ENCODE results near the gene DNASE2.

DNASE2 gene

DNA sequence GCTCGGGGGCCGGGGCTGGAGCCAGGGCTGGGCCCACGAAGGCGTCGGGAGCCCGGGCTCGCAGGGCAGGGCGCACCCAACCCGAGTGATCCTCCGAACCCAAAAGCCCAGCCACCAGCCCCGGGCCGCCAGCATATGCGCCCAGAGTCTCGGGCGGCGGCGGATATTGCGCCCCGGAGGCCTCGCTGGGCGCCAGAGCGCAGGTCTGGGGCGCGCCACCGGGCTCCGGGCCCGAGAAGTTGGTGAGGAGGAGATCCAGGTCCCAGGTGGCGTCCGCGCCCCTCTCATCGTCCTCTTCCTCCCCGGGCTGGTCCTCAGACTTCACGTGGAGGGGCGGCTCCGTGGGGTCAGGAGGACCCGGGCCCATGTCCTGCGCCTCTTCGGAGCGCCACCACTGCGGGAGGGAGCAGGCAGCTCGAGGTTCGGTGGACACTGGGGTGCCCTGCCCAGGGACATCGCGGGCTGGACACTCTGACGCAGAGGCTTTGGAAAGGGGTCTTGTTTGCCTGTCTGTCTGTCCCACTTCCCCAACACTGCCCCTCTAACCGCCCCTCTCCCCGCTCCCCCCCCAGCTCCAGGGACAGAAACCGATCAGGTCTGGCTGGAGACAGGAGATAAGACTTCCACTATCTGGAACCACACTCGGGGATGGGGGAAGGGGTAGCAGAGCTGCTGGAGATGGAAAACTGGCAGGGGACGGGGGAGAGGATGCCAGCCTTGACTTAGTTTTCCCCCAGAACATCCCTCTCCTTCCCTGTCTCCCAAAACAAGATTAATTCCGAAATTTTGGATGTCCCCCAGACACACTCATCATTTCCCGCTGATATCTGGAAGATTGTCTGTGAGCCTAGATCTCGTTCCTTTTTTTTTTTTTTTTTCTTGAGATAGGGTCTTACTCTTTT, 4.8 kb upstream of the DNASE2 start:
- no peak for DNase-seq

- peak; percentile 75 to 90 (median 85) for DNase-seq
These were observed 3.9 kb upstream of the DNASE2 start for GRCh38 chr19:12884926-12885748.

GRCh38 chr19:12884627-12884925, 3.3 kb upstream of the DNASE2 start:
- DNase-seq = no peak

GRCh38 chr19:12884202-12884601, 3.0 kb upstream of the DNASE2 start:
- DNase-seq = no peak

GRCh38 chr19:12882589-12882988, 1.3 kb upstream of the DNASE2 start:
- DNase-seq = no peak

DNA sequence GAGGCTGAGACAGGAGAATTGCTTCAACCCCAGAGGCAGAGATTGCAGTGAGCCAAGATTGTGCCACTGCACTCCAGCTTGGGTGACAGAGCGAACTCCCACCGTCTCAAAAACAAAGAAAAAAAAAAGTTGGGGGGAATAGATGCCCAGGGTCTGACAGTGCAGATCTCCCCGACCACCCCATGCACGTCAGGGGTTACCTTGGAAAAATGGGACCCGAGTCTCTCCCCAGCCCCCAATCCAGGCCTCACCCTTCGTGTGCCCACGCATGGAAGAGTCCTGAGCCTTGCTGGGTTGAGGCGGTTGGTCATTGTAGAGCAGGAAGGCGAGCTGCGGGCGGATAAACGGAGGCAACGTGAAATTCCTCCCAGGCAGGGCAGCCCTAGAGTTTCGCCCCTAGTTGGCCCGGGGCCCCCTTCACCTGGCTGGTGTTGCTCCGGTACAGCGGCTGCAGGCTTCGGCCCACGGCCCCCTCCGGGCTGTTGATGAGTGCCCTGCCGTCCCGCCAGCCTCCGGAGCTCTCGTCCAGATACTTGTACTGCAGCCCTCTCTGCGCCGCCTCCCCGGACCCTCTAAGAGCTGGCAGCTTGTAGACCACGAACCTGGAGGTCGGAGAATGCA, 588 bp downstream of the DNASE2 start:
- DNase-seq = no peak

GRCh38 chr19:12875086-12875485, 6.2 kb downstream of the DNASE2 start:
- DNase-seq = no peak

GRCh38 chr19:12873891-12874745, 7.1 kb downstream of the DNASE2 start:
- no peak for DNase-seq

- peak; percentile 31 to 73 (median 54) for DNase-seq
These were observed 8.0 kb downstream of the DNASE2 start for GRCh38 chr19:12872941-12873890.

DNA sequence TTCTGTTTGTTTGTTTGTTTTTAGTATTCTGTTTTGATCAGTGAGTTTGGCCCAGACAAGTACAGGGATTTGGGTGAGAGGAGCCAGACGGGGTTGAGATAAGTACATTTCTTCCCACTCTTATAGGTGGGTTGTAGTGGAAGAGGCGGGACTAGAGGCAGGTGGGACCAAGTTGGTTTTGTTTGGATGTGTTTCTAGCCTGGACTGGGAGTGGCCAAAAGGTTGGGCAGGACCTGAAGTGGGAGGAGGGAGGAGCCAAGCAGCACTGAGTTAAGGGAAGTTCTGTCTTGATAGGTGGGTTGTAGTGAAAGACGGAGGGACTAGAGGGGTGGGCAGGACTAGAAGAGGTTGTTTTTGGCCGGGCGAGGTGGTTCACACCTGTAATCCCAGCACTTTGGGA, 9.0 kb downstream of the DNASE2 start:
- no peak for DNase-seq

- no peak for DNase-seq
These were observed 9.6 kb downstream of the DNASE2 start for GRCh38 chr19:12871681-12872080.

- peak in 1 of 6 experiments; percentile 6 for DNase-seq
These were observed 12.6 kb downstream of the DNASE2 start for GRCh38 chr19:12868540-12869112.

DNA sequence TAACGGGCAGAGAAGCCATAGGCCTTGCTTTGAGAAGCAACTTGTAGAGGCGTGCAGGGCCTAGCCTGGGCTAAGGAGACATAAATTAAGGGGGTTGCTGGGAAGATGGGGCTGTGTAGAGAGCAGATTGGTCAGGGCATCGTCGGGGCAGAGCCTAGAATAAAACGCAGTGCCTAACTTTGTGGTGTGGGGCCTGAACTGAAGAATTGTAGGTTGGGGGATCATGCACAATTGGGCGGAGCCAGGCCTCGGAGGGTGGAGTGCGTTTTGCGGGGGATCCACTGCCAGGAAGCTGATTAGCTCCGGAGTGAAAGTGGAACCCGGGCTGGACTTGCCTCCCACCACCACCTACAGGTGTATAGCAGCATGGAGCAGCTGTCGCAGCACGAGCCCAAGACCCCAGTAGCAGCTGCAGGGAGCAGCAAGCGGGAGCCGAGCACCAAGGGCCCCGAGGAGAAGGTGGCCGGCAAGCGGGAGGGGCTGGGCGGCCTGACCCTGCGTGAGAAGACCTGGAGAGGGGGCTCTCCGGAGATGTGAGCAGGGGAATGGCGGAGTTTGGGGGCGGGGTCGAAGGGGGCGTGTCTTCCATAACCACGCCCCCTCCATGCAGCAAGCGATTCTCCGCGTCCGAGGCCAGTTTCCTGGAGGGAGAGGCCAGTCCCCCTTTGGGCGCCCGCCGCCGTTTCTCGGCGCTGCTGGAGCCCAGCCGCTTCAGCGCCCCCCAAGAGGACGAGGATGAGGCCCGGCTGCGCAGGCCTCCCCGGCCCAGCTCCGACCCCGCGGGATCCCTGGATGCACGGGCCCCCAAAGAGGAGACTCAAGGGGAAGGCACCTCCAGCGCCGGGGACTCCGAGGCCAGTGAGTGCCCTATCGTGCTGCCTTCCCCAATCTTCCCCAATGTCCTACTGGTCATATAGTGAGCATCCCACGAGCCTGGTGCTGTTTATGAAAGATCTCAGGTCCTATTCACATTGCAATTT, 13.8 kb downstream of the DNASE2 start:
- DNase-seq = peak; percentile 33 to 78 (median 66)

GRCh38 chr19:12866416-12867119, 14.7 kb downstream of the DNASE2 start:
- DNase-seq = no peak

DNA sequence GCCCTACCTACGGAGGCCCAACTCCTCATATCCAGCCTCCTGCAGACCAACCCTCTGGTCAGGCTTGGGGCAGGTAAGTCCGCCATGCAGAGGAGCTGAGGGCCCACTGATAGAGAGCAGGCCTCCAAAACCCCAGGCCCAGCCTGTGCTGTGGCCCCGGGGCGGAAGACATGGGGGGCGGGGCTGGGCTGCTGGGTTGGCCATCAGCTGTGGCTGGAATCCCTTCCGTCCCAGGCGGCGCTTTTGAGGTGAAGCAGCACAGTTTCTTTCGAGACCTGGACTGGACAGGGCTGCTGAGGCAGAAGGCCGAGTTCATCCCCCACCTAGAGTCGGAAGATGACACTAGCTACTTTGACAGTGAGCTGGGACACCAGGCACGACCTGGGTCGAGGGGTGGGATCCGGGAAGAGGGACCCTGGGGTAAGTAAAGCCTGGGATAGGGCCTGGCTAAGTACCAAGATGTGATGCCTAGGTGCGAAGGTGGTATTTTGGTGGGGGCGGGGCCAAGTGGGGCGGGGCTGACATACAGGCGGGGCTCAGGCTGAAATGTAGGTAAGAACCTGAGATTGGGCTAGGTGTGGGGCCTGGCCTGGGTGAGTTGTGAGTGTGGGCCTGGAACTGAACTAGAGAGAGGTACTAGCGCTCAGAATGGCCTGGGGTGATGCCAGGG, 15.4 kb downstream of the DNASE2 start:
- no peak for DNase-seq

GRCh38 chr19:12864721-12865715, 16.2 kb downstream of the DNASE2 start:
- DNase-seq = no peak

DNA sequence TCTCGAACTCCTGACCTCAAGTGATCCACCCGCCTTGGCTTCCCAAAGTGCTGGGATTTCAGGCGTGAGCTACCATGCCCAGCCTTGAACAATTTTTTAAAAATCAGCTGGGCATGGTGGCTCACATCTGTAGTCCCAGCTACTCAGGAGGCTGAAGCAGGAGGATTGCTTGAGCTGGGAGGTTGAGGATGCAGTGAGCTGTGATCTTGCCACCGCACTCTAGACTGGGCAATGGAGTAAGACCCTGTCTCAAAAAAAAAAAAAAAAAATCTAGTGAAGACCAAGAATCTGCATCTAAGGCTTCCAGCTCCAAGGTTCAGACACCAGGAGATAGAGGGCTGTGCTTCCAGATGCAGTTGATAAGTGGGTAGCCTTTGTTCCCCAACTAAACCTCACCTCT, 17.1 kb downstream of the DNASE2 start:
- no peak for DNase-seq
